ENCODE measurements around the gene IGLL5.

Gene IGLL5

DNA sequence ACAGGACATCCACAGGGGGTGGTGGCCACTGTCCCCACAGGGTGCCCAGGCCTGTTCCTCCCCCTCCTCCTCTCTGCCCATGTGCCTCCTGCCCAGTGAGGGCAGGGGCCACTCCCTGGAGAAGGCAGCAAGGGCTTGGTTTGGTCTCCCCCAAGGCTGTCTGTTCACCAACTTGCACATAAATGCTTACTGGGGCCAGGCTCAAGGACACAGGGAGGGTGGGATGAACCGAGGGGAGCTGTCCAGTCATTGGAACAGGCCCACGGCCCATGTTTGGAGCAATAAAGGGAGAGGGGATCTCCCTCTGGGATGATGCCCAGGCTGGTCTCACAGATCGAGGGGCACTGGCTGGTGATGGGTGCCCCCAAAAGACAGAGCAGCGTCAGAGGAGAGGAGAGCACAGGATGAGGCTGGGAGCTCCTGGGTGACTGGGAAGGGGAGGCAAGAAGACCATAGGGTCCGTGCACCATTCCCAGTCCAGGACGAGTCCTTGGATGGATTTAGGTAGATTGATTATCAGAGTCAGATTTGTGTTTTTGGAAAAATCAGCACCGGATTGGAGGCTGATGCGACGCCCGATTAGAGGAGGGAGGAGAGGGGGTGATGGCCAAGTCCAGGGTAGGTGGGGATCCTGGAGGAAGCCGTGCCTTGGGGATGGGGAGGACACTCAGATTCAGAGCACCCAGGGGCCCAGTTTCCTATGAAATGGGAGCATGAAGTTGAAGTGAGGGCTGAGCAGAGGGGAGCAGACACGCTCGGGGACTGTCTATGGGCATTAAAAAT, 1.1 kb downstream of the IGLL5 start:
- ChIA-PET CTCF (no interaction called here), POLR2A (no interaction called here)
- DNase-seq (ENCODE audit: low read depth, low spot score) = no peak
- no peak overlapping the region for H3K4me3 ChIP-seq (ENCODE audit: low read depth, low read length)
- TF ChIP-seq, protein P1, sequence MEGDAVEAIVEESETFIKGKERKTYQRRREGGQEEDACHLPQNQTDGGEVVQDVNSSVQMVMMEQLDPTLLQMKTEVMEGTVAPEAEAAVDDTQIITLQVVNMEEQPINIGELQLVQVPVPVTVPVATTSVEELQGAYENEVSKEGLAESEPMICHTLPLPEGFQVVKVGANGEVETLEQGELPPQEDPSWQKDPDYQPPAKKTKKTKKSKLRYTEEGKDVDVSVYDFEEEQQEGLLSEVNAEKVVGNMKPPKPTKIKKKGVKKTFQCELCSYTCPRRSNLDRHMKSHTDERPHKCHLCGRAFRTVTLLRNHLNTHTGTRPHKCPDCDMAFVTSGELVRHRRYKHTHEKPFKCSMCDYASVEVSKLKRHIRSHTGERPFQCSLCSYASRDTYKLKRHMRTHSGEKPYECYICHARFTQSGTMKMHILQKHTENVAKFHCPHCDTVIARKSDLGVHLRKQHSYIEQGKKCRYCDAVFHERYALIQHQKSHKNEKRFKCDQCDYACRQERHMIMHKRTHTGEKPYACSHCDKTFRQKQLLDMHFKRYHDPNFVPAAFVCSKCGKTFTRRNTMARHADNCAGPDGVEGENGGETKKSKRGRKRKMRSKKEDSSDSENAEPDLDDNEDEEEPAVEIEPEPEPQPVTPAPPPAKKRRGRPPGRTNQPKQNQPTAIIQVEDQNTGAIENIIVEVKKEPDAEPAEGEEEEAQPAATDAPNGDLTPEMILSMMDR (IDR thresholded peaks at IDR 0.05; ENCODE audit: insufficient read depth, low read length, missing control alignments) = no peak

DNA sequence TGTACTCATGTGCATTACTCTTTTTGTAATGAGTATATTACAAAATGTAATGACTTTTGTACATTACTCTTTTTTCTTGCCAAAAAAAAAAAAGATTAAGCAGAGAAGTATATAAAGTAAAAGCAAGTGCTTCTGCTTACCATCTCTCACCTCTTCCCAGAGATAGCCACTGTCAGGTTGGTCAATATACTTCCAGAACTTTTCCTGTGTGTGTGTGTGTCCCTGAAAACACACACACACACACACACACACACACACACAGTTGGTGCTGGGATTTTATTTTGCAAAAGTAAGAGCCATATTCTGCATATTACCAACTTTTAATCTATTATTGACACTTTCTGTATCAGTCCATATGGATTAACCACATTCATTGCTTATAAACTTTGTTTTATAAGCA, 2.5 kb downstream of the IGLL5 start:
- H3K4me3 ChIP-seq (ENCODE audit: low read depth, low read length) = no peak overlapping the region
- CTCF ChIA-PET = no interaction called here
- TF ChIP-seq, protein P1 (IDR thresholded peaks at IDR 0.05; ENCODE audit: insufficient read depth, low read length, missing control alignments) = no peak
- no peak for DNase-seq (ENCODE audit: low read depth, low spot score)
- POLR2A ChIA-PET = no interaction called here

DNA sequence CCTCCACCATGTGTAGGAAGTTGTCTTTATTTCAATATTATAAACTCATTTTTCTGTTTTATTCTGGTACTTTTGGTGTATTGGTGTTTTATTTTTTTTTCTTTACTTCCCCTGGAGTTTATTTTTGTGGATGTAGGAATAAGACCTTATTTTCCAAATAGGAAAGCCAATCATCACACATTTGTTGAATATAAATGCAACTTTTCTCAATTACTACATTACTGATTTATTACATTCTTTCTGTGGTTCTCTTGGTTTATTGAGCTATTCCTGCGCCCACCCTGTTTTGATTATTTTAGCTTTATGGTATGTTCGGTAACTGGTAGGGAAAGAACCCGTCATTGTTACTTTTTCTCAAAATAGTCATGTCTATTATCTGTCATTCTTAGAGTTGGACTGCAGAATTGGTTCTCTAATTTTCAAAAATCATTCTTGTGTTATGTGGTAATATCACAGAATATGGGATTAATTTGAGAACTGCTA, 3.6 kb downstream of the IGLL5 start:
- CTCF ChIA-PET = no interaction called here
- POLR2A ChIA-PET = no interaction called here
- no peak for DNase-seq (ENCODE audit: low read depth, low spot score)
- TF ChIP-seq, protein P1 (IDR thresholded peaks at IDR 0.05; ENCODE audit: insufficient read depth, low read length, missing control alignments) = no peak
- no peak overlapping the region for H3K4me3 ChIP-seq (ENCODE audit: low read depth, low read length)

DNA sequence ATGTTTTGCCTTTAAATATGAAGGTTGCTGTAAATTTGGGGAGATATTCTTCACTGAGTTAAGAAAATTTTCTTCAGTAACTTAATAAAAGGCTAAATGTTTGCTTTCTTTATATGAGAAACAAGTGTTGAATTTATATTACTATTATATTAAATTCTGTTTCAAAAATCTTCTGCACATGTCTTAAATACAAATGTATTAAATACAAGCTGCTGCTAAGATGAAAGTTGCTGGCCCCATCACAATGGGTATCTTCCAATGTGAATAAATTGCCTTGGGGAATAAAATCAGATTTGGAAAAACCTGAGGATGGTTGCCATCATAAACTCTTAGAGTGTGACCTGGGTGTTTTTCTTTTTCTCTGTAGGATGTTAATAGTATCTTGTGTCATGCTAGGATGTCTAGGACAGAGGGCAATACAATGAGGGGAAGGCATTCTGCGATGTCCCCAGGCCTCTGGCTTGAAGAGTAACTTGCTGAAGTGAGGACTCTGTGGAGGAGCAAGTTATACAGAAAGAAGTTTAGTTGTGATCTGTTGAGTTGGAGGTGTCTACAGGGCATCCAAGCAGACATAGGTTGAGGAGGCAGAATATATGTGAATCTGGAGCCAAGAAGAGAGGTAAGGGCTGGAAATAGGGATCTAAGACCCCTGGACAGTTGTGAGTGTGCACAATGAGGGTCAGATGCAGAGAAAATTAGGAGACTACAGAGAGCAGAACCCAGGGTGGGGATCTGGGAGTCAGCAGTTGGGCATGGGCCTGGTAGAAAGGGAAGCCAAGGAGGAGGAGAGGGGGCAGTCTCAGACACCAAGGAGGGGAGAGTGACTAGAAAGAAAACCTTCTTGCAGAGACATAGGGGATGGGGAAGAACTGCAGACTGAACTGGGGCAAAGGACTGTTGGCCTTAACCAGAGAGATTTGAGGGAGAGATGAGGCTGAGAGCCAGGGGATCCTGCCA, 4.8 kb downstream of the IGLL5 start:
- CTCF ChIA-PET = no interaction called here
- no peak for DNase-seq (ENCODE audit: low read depth, low spot score)
- H3K4me3 ChIP-seq (ENCODE audit: low read depth, low read length) = no peak overlapping the region
- TF ChIP-seq, protein P1 (IDR thresholded peaks at IDR 0.05; ENCODE audit: insufficient read depth, low read length, missing control alignments) = no peak
- POLR2A ChIA-PET = no interaction called here

- ChIA-PET CTCF (no interaction called here), POLR2A (no interaction called here)
Measured at GRCh38 chr22:22893077-22893805, 5.6 kb downstream of the IGLL5 start.

More at GRCh38 chr22:22893077-22893805, 5.6 kb downstream of the IGLL5 start:
- no peak for DNase-seq (ENCODE audit: low read depth, low spot score)
- no peak overlapping the region for H3K4me3 ChIP-seq (ENCODE audit: low read depth, low read length)
- TF ChIP-seq, protein P1 (IDR thresholded peaks at IDR 0.05; ENCODE audit: insufficient read depth, low read length, missing control alignments) = no peak

Data from AG04449 (cell line).